Osteocyte (in vitro differentiated cells): ENCODE data around the gene CIRBP. TPM values are rescaled to one million over a fixed set of nuclear protein-coding genes. Genes with fewer than 3 reads are reported as not detected.

Source experiments
- DNase-seq: peaks from one replicate; pipeline ENCODE4 v3.0.0; 2021; ENCODE audit warnings: mixed read lengths; ENCODE audit not compliant: unreplicated experiment; ENCODE audit errors: extremely low spot score
- H3K27ac Mint-ChIP-seq: one replicate; pipeline ENCODE4 v1.8.0; 2021; ENCODE audit warnings: mild to moderate bottlenecking, mixed read lengths; ENCODE audit not compliant: unreplicated experiment
- H3K27me3 Mint-ChIP-seq: one replicate; pipeline ENCODE4 v1.8.0; 2021; ENCODE audit warnings: mixed read lengths; ENCODE audit not compliant: unreplicated experiment
- H3K36me3 Mint-ChIP-seq: one replicate; pipeline ENCODE4 v1.8.0; 2021; ENCODE audit warnings: mixed read lengths; ENCODE audit not compliant: unreplicated experiment
- H3K4me1 Mint-ChIP-seq: one replicate; pipeline ENCODE4 v1.8.0; 2021; ENCODE audit warnings: mixed read lengths; ENCODE audit not compliant: unreplicated experiment
- H3K4me3 Mint-ChIP-seq: one replicate; pipeline ENCODE4 v1.8.0; 2021; ENCODE audit warnings: mild to moderate bottlenecking, moderate library complexity, mixed read lengths; ENCODE audit not compliant: unreplicated experiment
- H3K9me3 Mint-ChIP-seq: one replicate; pipeline ENCODE4 v1.8.0; 2021; ENCODE audit warnings: mixed read lengths; ENCODE audit not compliant: unreplicated experiment
- total RNA-seq: library from RNA; stranded (reverse); gene quantifications from 2 replicates; pipeline ENCODE4 v1.2.1, GENCODE V29; 2021
- TF ChIP-seq, protein P1 (sequence below): fragments of 200-600 bp; sonication (generic); IDR thresholded peaks from 2 replicates; pipeline ENCODE4 v1.5.0; 2021; ENCODE audit warnings: antibody characterized with exemption, mild to moderate bottlenecking, moderate library complexity

CIRBP gene
- total RNA-seq, 1 donor from 2014 or later: 408 TPM

GRCh38 chr19:1259206-1259875 lies 9.8 kb upstream of the CIRBP start:
- peaks cover 27% of the 10 kb centered on the region for H3K36me3 Mint-ChIP-seq
- peaks cover 83% of the 10 kb centered on the region for H3K4me1 Mint-ChIP-seq
- DNase-seq: no peak

GRCh38 chr19:1259876-1260748 lies 9.0 kb upstream of the CIRBP start:
- H3K27me3 Mint-ChIP-seq: no peaks in the 10 kb centered on the region
- no peaks in the 10 kb centered on the region for H3K9me3 Mint-ChIP-seq
- peak overlapping the region; percentile 57 for H3K4me3 Mint-ChIP-seq
- peaks cover 84% of the 10 kb centered on the region for H3K4me1 Mint-ChIP-seq
- peaks cover 22% of the 10 kb centered on the region for H3K36me3 Mint-ChIP-seq
- no peak for DNase-seq
- peak overlapping the region; percentile 95 for H3K27ac Mint-ChIP-seq
- TF ChIP-seq, protein P1, sequence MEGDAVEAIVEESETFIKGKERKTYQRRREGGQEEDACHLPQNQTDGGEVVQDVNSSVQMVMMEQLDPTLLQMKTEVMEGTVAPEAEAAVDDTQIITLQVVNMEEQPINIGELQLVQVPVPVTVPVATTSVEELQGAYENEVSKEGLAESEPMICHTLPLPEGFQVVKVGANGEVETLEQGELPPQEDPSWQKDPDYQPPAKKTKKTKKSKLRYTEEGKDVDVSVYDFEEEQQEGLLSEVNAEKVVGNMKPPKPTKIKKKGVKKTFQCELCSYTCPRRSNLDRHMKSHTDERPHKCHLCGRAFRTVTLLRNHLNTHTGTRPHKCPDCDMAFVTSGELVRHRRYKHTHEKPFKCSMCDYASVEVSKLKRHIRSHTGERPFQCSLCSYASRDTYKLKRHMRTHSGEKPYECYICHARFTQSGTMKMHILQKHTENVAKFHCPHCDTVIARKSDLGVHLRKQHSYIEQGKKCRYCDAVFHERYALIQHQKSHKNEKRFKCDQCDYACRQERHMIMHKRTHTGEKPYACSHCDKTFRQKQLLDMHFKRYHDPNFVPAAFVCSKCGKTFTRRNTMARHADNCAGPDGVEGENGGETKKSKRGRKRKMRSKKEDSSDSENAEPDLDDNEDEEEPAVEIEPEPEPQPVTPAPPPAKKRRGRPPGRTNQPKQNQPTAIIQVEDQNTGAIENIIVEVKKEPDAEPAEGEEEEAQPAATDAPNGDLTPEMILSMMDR: no peak

More at GRCh38 chr19:1259206-1259875, 9.8 kb upstream of the CIRBP start:
- Mint-ChIP-seq H3K27ac (peak overlapping the region; percentile 95), H3K9me3 (no peaks in the 10 kb centered on the region), H3K4me3 (peak overlapping the region; percentile 53), H3K27me3 (no peaks in the 10 kb centered on the region)
- TF ChIP-seq, protein P1: no peak

DNA sequence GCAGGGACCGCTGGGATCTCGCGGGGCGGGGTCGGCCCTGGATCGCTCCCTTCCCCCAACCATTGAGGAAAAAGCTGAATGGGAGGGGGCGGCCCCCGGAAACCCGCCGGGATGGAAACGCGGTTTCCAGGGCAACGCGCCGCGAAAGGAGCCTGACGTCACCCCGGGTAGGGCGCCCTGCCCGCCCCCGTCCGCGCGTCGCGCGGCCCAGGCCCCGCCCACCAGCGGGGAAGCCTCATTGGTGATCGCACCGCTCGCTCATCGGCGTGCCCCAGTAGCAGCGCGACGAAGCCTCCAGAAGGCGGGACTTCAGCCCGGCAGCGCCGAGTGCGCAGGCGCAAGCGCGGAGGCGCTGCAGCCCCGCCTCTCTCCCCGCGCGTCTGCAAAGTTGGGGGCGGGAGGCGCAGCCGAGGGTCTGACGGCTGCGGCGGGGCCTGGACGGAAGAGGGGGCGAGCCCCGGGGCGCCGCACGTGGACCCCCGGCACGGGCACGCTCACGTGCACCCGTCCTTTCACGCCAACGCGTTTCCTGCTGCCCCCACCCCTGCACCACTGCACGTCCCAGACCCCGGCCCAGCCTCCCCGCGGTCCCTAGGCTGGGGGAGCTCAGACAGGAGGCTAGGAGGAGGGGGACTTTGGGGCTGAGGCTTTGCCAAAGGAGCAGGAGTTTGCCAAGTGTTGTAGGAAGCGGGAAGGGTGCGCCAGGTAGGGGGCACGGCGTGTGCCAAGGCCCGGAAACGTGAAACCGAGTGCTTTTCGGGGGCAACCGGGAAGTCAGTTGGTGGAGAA lies 8.2 kb upstream of the CIRBP start:
- Mint-ChIP-seq H3K27me3 (no peaks in the 10 kb centered on the region), H3K4me1 (peaks cover 84% of the 10 kb centered on the region), H3K9me3 (no peaks in the 10 kb centered on the region), H3K36me3 (peaks cover 21% of the 10 kb centered on the region), H3K27ac (peak overlapping the region; percentile 95), H3K4me3 (peak overlapping the region; percentile 72)
- TF ChIP-seq, protein P1: no peak
- peak; percentile 99 for DNase-seq

DNA sequence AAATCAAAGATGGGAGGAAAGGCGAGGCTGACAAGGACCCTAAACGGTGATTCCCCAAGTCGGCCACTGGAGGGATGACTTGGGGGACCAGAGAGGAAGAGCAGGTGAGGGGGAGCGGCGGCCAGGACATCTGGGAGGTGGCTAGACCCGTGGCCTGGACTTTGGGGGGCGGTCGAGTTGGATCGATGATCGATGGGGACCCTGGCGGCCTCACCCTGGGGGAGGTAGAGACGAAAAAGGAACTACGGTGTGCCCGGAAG lies 7.7 kb upstream of the CIRBP start:
- TF ChIP-seq, protein P1: peak; percentile 26
- Mint-ChIP-seq H3K9me3 (no peaks in the 10 kb centered on the region), H3K4me3 (peak overlapping the region; percentile 72), H3K27ac (peak overlapping the region; percentile 95), H3K36me3 (peaks cover 17% of the 10 kb centered on the region), H3K4me1 (peaks cover 81% of the 10 kb centered on the region), H3K27me3 (no peaks in the 10 kb centered on the region)
- DNase-seq: no peak
